SW 1271 (cell line): ENCODE results near the gene ANKRD55.
"Not testable (repeated sequence)": the region's sequence is repeated elsewhere in the genome, so short reads cannot be mapped to it uniquely, and the experiment has no call there.

ENCODE experiments used
- DNase-seq, 2 experiments: peaks; one replicate each; lab custom pipeline; 2025; lab: John Stamatoyannopoulos, UW

ANKRD55 gene

DNA sequence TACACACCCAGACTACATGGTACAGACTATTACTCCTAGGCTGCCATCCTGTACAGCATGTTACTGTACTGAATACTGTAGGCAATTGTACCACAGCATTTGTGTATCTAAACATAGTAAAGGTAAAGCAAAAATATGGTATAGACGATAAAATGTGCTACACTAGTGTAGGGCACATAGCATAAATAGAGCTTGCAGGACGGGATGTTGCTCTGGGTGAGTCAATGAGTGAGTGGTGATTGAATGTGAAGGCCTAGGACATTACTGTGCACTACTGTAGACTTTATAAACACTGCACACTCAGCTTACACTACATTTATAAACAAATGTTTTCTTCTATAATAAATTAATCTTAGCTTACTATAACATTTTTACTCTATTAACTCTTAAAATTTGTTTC lies 25.6 kb downstream of the ANKRD55 start:
- no peak for DNase-seq

DNA sequence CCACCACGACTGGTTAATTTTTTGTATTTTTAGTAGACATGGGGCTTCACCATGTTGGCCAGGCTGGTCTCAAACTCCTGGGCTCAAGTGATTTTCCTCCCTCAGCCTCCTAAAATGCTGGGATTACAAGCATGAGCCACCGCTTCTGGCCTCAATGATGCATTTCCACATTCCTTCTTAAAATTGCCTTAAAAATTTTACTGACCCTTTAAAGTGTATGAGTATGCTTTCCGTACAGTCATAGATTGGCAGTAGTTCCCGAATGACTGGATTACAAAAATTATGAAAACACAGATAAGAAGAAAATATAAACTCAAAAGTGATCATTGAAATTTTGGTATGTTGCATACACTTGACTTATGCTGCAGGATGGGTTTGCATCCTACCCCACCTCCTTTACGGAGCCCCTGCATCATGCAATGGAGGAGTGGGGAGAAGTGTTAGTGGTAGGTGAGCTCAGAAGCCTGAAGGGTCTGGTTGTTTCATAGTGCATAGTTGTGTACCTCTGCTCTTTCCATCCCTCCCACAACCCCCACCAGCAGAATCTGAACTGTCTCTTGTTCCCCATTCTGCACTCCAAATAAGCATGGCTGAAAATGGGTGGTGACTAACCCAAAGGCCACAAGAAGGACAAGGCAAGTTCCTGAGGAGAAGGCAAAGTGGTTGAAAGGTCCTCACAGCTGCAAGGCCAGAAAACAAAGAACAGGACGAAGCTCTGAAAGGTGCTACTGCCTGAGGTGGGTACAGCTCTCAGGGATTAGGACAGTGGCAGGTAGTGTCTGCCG lies 26.8 kb downstream of the ANKRD55 start:
- DNase-seq, result no peak

- not testable (repeated sequence) for DNase-seq
Measured at GRCh38 chr5:56203936-56204335, 29.2 kb downstream of the ANKRD55 start.

GRCh38 chr5:56202483-56202882 lies 30.6 kb downstream of the ANKRD55 start:
- no peak for DNase-seq

DNA sequence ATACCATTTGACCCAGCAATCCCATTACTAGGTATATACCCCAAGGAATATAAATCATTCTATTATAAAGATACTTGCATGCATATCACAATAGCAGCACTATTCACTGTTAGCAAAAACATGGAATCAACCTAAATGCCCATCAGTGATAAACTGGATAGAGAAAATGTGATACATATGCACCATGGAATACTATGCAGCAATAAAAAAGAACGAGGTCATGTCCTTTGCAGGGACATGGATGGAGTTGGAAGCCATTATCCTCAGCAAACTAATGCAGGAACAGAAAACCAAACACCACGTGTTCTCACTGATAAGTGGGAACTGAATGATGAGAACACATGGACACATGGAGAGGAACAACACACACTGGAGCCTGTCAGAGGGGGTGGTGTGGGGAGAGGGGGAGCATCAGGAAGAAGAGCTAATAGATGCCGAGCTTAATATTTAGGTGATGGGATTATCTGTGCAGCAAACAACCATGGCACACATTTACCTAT lies 31.3 kb downstream of the ANKRD55 start:
- DNase-seq, result not testable (repeated sequence)

- DNase-seq, result peak; percentile 19 to 60
Measured at GRCh38 chr5:56200971-56201666, 32.0 kb downstream of the ANKRD55 start.

- no peak for DNase-seq
Measured at GRCh38 chr5:56195016-56195415, 38.1 kb downstream of the ANKRD55 start.

GRCh38 chr5:56192246-56192645 lies 40.9 kb downstream of the ANKRD55 start:
- DNase-seq, result no peak

DNA sequence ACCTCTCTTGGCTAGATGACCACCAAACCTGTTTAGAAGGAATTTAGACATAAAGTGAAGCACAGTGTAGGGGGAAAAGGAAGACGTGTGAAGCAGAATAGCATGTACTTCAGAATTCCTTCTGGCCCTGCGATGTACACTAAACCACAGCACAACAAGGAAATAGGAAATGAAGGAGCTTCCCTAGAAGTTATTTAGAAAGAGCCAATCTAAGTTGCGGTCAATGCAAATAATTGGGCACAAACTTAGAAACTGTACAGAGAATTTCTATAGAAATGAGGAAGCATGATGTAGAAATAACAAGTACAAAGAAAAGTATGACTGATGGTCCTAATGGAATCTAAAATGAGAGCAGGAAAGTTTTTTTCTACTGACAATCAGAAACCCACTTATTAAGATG lies 41.5 kb downstream of the ANKRD55 start:
- DNase-seq, result no peak

DNA sequence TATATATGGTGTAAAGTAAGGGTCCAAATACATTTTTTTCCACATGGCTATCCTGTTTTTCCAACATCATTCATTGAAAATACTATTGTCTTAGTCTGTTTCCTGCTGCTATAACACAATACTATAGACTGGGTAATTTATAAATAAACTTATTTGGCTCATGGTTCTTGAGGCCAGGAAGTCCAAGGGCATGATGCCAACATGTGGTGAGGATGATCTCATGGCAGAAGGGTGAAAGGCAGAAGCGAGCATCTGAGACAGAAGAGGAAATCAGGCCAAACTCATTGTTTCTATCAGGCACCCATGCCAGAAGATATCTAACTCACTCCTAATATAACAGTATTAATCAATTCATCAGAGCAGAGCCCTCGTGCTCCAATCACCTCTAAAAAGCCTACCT lies 42.6 kb downstream of the ANKRD55 start:
- no peak for DNase-seq

- DNase-seq, result no peak
Measured at GRCh38 chr5:56185768-56186311, 47.3 kb downstream of the ANKRD55 start.

DNA sequence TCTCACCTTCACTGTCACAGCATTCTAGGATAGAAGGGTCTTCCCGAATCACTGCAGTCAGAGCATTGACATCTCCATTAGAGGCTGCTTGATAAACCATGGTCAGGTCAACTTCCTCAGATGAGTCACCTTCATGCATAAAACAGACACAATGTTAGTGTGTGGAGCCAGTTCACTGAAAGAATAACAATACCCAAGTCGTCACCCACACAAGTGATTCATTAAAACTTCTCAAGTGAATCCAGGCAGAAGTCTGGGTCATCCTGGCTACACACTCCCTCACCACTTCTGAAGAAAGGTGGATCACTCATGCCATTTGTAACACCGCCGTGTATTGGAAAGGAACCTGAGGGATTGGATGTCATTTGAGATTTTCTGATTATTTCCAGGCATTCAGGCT lies 49.6 kb downstream of the ANKRD55 start:
- DNase-seq, result no peak

DNA sequence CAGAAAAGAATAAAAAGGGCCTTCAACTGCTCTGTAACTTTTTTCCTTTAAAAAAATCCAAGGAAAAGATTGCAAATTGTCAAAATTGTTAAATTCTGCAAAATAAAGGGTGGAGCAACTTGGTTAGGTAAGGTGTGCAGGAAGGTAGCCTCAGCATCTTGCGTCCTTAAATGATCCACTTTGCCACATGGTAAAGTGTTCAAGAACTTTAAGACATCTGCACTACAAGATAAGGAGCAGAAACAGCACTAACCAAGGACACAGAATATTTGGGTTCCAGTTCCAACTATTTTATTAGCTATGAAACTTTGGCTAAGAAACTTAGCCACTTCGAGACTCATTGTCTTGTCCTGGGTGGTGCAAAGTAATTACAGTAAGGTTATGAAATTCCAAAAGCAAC lies 53.7 kb downstream of the ANKRD55 start:
- DNase-seq, result no peak

DNA sequence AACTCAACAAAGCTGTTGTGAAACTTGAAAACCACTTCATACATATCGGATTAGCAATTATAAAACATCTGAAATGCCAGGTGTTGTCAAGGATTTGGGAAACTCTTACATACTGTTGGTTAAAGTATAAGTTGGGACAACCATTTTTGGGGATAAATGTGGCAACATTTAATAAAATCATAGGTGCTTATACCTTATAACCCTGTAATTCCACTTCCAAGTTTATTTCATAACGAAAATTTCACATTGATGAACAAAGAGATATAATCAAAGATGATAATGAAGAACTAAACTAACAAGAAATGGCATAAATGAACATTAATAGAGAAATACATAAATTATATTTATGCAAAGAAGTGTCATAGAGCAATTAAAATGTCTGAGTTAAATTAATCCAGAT lies 54.3 kb downstream of the ANKRD55 start:
- DNase-seq, result no peak

DNA sequence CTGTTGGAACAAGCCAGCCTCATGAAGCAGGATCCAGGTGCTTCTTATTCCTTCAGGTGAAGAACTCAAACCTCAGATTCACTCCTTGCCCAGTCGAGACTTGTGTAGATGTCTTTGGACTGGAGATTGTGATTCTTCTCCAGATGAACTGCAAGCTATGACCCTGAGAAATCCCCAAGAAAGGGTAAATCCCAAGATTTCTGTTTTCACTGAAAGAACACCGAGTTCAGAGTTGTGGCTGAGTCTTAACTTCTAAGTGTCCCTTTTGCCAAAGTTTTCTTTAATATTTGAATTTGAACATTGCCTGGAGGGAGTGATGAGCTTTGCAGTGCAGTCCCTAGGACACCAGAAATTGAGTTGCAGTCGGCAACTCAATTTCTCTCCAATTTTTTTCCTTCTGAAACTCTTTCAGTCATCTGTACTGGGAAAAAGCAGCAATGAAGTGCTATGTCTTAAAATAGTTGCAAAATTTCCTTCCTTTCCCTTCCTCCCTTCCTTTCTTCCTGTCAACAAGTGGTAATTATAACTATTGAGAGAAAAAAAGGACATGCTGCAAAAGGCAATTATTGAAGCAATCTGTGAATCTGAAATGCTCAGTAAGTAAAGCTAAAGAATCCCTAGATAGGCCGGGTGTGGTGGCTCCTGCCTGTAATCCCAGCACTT lies 56.1 kb downstream of the ANKRD55 start:
- DNase-seq, result no peak

DNA sequence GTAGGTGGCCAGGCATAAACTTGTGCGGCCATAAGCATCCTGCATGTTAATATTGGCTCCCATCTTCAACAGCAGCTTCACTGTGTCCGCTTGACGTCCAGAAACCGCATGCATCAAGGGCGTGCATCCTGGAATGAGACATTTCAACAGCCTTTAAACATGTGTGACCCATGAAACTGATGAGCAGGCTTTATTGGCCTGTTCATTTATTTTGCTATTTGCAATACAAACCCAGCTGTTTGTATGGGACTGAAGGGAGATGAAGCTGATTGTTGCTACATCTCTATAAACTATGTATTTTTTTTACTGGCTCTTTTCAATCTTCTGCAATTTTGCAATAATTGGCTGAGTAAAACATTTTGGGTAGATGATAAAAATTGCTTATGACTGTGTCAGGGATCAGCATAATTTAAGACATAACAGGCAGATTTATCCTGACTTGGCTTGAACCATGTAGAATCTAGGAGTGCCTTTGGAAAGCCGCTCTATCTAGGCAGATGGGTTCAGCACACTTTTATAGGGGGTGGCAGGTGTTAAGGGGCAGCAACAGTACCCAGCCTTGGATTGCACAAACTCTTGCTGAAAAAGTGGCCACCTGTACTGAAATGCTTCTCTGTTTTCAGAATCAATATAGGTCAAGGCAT lies 56.9 kb downstream of the ANKRD55 start:
- DNase-seq, result no peak

GRCh38 chr5:56175488-56175887 lies 57.6 kb downstream of the ANKRD55 start:
- peak in 1 of 2 experiments; percentile 19 for DNase-seq

- no peak for DNase-seq
Measured at GRCh38 chr5:56175021-56175420, 58.1 kb downstream of the ANKRD55 start.

DNA sequence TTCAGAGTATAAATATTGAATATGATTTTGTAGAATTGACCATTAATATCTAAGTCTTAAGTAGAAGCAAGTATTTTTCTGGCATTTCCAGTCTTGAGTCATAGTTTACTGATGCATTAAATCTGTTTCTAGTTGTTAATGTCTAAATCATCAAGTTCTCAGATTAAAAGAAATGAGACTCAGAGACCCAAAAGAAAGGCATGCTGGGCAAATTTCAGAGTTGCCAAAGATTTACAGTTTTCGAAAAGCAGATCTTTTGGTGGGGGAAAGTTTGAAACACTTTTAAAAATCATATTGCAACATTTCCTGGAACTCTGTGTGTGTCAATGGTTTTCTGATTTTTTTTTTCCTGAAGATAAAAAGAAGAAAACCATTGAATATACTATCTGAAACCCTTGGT lies 60.9 kb downstream of the ANKRD55 start:
- no peak for DNase-seq

DNA sequence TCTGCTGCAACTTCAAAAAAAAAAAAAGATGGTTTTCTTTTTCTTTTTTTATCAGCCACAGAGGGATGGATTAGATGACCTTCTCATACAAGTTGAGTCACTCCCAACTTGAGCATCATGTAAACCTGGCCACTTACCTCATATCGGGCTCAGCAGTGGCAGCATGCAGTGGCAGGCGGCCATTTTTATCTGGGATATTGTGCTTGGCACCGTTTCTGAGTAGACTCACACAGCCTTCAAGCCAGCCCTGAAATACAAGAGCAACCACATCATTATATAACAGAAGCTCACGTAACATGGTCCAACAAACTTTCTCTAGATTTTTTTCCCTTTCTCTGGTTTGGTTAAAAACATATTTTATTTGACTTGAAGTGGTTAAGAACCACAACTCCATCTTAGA lies 62.6 kb downstream of the ANKRD55 start:
- DNase-seq, result no peak

- DNase-seq, result no peak
Measured at GRCh38 chr5:56169949-56170348, 63.2 kb downstream of the ANKRD55 start.

GRCh38 chr5:56169281-56169680 lies 63.8 kb downstream of the ANKRD55 start:
- DNase-seq, result no peak
